ENCODE measurements around the gene ZNF90. TPM values are rescaled to one million over a fixed set of nuclear protein-coding genes. Genes with fewer than 3 reads are reported as not detected.

Gene ZNF90
- total RNA-seq = 1 to 10 TPM in 1 of 10 donors, under 1 TPM in 9; 0.47 to 2.0 (median 0.75) TPM
- 1 to 10 TPM in 1 of 2 donors, under 1 TPM in 1; 0.48 to 2.4 TPM for polyA plus RNA-seq
- long read RNA-seq, donor 1 = 0 reads
- long read RNA-seq, donor 2, partial matches to known transcripts = 0 of 1 reads
- long read RNA-seq, donor 2, other reads (novel, unspliced or antisense) = 1 of 1 reads
- long read RNA-seq, donor 3, partial matches to known transcripts = 1 of 1 reads
- long read RNA-seq, donor 3, other reads (novel, unspliced or antisense) = 0 of 1 reads

GRCh38 chr19:20077791-20078463 is at the start of gene ZNF90:
Gene ZNF90, plus strand, starts transcription at chr19:20078000. Its CDS starts 133 bp downstream, at chr19:20078133.
- DNase-seq = peak; percentile 87 to 97
- intact Hi-C loops (cut with DNase I) = loop anchor here in 2 of 10 donors (10.0 kb wide), 2 partner anchors 87 to 157 kb away; partner anchors contain the start of gene ZNF486 (in 1 of the 2)
- ATAC-seq = peak; percentile 94 to 99 (median 98)
- peak within 1 kb of the TSS; percentile 37 to 77 (median 57) for H3K4me3 ChIP-seq
- peaks cover 0 to 12% (median 0%) of the 10 kb centered on the region in 11 donors for H3K9me3 ChIP-seq
- H3K36me3 ChIP-seq = no peaks in the 10 kb centered on the region
- H3K4me1 ChIP-seq = peaks cover 0 to 23% (median 12%) of the 10 kb centered on the region in 9 donors
- 0 to 1% methylated on average over 28 of the region's 28 CpGs for WGBS, 2 donors
- H3K27me3 ChIP-seq = no peaks in the 10 kb centered on the region
- peak in 1 of 9 donors; percentile 8 for TF ChIP-seq CTCF (IDR thresholded peaks at IDR 0.05)
- H3K27ac ChIP-seq = peak within 1 kb of the TSS in 4 of 10 donors; percentile 8 to 49 (median 26)

- 95 to 97% methylated on average over 6 of the region's 6 CpGs for WGBS, 2 donors
- Histone ChIP-seq H3K36me3 (peaks cover 0 to 48% (median 11%) of the 10 kb centered on the region in 9 donors), H3K27me3 (no peaks in the 10 kb centered on the region), H3K4me3 (no peak overlapping the region), H3K4me1 (no peaks in the 10 kb centered on the region), H3K9me3 (peaks cover 0 to 10% (median 0%) of the 10 kb centered on the region in 11 donors), H3K27ac (no peak overlapping the region)
- no peak for TF ChIP-seq CTCF (IDR thresholded peaks at IDR 0.05)
- no peak for DNase-seq
- no peak for ATAC-seq
- intact Hi-C loops (cut with DNase I) = no loop called here
Measured at GRCh38 chr19:20028611-20029010, 49.2 kb upstream of the ZNF90 start.

- Histone ChIP-seq H3K4me1 (peaks cover 0 to 30% (median 8%) of the 10 kb centered on the region in 9 donors), H3K27me3 (no peaks in the 10 kb centered on the region), H3K9me3 (peaks cover 0 to 5% (median 0%) of the 10 kb centered on the region in 11 donors), H3K36me3 (peaks cover 0 to 19% (median 0%) of the 10 kb centered on the region in 9 donors), H3K4me3 (no peak overlapping the region), H3K27ac (no peak overlapping the region)
- intact Hi-C loops (cut with DNase I) = no loop called here
- no peak for DNase-seq
- WGBS, 2 donors = 57 to 74% methylated on average over 5 of the region's 5 CpGs
- ATAC-seq = peak in 2 of 8 donors; percentile 43 to 50
- TF ChIP-seq CTCF (IDR thresholded peaks at IDR 0.05) = no peak
Measured at GRCh38 chr19:20035935-20036334, 41.9 kb upstream of the ZNF90 start.

- Histone ChIP-seq H3K9me3 (peaks cover 0 to 5% (median 0%) of the 10 kb centered on the region in 11 donors), H3K4me3 (peak overlapping the region; percentile 56 to 96 (median 85)), H3K36me3 (peaks cover 0 to 5% (median 0%) of the 10 kb centered on the region in 9 donors), H3K27me3 (no peaks in the 10 kb centered on the region), H3K4me1 (peaks cover 0 to 30% (median 8%) of the 10 kb centered on the region in 9 donors), H3K27ac (peak overlapping the region in 9 of 10 donors; percentile 56 to 84 (median 78))
- TF ChIP-seq CTCF (IDR thresholded peaks at IDR 0.05) = no peak
- ATAC-seq (no peak), DNase-seq (no peak)
- intact Hi-C loops (cut with DNase I) = loop anchor here in 1 of 10 donors (1.0 kb wide), 1 partner anchor 14 kb away; no protein-coding TSS in a partner anchor
- 0 to 1% methylated on average over 26 of the region's 26 CpGs for WGBS, 2 donors
Measured at GRCh38 chr19:20038358-20039202, 39.2 kb upstream of the ZNF90 start.
